ENCODE measurements around the gene MPEG1.

GRCh38 chr11:59195586-59195985, 17.1 kb downstream of the MPEG1 start:
- TF ChIP-seq POLR2A (IDR thresholded peaks at IDR 0.05), result no peak
- TF ChIP-seq, protein P1, sequence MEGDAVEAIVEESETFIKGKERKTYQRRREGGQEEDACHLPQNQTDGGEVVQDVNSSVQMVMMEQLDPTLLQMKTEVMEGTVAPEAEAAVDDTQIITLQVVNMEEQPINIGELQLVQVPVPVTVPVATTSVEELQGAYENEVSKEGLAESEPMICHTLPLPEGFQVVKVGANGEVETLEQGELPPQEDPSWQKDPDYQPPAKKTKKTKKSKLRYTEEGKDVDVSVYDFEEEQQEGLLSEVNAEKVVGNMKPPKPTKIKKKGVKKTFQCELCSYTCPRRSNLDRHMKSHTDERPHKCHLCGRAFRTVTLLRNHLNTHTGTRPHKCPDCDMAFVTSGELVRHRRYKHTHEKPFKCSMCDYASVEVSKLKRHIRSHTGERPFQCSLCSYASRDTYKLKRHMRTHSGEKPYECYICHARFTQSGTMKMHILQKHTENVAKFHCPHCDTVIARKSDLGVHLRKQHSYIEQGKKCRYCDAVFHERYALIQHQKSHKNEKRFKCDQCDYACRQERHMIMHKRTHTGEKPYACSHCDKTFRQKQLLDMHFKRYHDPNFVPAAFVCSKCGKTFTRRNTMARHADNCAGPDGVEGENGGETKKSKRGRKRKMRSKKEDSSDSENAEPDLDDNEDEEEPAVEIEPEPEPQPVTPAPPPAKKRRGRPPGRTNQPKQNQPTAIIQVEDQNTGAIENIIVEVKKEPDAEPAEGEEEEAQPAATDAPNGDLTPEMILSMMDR (IDR thresholded peaks at IDR 0.05), result no peak
